Putamen (tissue), 1 donor: Measurements from ENCODE around the gene CEP250.
"Not testable (repeated sequence)": the region's sequence is repeated elsewhere in the genome, so short reads cannot be mapped to it uniquely, and the experiment has no call there.

ENCODE experiments used
- DNase-seq: peaks from one replicate; pipeline ENCODE4 v3.0.0-alpha.2; 2016; ENCODE audit warnings: low spot score

CEP250 gene

GRCh38 chr20:35454881-35455609 is at the start of gene CEP250:
CEP250 (plus strand) TSS chr20:35455598; CDS start chr20:35462368, 6,770 bp downstream.
- DNase-seq: peak; percentile 96

DNA sequence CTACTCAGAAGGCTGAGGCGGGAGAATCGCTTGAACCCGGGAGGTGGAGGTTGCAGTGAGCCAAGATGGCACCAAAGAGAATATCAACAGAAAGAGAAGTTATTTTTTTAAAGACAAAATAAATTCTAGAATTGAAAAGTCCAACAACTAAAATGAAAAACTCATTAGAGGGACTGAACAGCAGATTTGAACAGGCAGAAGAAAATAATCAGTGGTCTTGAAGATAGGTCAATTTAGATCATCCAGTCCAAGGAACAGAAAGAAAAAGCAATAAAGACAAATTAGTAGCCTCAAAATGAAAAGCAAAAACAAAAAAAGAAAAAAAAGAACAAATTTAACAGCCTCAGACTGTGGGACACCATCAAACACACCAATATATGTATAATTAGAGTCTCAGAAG is 49.6 kb upstream of the CEP250 start:
- DNase-seq: no peak

GRCh38 chr20:35408270-35408669 is 47.1 kb upstream of the CEP250 start:
- DNase-seq: no peak

GRCh38 chr20:35409542-35409941 is 45.9 kb upstream of the CEP250 start:
- DNase-seq: no peak

- DNase-seq: no peak
These were observed 44.8 kb upstream of the CEP250 start for GRCh38 chr20:35410613-35411012.

GRCh38 chr20:35421322-35421721 is 34.1 kb upstream of the CEP250 start:
- DNase-seq: no peak

- DNase-seq: no peak
These were observed 23.6 kb upstream of the CEP250 start for GRCh38 chr20:35431621-35432429.

DNA sequence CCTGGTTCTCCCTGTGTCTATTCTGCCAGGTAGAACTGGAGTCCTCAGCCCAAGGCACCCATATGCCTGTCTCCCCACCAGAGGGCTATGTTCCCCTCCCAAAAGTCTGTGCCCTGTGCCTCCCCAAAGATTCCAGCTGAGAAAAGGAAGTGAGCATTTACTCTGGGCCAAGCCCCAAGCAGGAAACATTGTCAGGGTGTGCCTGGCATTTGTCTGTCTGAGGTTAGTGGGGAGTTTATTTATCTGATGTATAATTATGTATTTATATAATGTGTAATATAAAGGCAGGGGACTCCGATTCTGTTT is 23.0 kb upstream of the CEP250 start:
- DNase-seq: no peak

- no peak for DNase-seq
These were observed 22.1 kb upstream of the CEP250 start for GRCh38 chr20:35433337-35433736.

DNA sequence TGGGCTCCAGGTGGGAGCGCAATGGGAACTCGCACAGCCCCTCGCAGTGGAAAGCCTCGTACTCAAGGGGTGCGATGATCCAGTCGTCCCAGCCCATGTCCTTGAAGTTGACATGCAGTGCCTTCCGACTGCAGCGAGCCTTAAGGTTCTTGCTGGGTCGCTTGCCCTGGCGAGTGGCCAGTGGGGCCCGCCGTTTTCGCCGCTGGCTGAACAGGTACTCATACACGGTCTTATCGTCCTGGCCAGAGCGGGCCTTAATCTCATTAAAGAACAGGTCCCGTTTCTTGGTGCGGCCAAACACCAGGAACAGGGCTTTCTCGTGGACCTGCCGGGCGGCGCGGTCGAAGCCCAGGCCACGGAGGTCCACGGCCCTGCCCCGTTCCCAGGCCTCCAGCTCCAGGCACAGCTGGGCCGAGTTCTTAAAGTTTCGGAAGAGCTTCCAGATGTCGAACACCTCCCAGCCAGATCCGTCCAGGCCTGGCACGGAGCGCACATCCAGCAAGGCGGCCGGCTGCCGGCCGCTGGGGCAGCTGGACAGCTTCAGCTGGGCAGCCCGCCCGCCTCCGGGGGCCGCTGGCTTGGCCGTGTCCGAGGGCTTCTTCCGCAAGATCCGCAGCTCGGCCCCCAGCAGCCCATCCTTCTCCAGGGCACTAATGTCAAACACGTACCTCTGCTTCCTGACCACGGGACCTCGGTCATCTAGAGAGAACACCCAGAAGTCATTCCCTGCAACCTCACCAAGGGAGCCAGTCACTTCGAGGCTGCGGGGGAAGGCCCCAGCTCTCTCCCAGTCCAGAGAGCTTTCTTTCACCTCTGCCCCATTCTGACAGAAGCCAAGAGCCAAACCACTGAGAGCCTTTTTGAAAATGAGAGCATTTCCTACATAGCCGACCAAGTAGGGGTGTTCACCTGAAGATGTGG is 21.1 kb upstream of the CEP250 start:
- no peak for DNase-seq

- no peak for DNase-seq
These were observed 19.2 kb upstream of the CEP250 start for GRCh38 chr20:35436177-35436573.

DNA sequence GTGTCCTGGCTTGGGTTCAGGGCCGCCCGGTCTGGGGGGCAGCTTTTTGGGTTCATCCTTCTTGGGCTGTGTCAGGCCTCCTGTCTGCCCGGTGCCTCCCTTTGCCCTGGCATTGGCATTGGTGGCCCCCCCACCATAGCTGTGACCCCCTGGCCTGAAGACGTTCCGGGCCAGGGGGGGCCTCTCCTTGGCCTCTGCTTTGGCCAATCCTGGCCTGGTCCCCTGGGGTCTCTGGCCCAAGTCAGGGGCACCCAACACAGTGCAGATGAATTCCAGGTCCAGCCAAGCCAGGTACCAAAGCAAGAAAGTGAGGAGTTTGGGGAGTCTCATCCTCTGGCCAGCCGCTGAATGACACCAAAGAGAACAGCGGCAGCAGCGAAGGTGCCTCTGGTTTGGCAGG is 17.8 kb upstream of the CEP250 start:
- no peak for DNase-seq

DNA sequence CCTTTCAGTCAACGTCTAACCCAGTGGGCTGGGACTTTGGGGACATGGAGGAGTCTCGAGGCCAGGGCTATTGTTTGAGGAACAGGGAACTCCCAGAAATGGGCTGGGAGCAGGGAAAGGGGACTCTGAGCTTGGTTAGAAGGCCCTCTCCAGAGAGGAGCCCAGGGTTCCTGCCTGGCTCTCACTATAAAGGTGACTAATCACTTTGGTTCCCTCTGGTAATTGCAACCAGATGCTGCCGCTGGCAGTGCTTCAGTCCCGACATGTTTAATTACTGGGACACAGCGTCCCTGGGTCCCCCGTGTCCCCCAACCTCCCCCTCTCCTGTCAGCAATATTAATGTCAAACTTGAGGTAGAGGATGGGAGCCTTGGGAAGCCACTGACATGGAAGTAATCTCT is 12.4 kb upstream of the CEP250 start:
- no peak for DNase-seq

GRCh38 chr20:35444226-35444625 is 11.2 kb upstream of the CEP250 start:
- DNase-seq: no peak

GRCh38 chr20:35446356-35447078 is 8.9 kb upstream of the CEP250 start:
- DNase-seq: no peak

- peak; percentile 50 for DNase-seq
These were observed 8.2 kb upstream of the CEP250 start for GRCh38 chr20:35447082-35447789.

GRCh38 chr20:35448788-35449373 is 6.5 kb upstream of the CEP250 start:
- no peak for DNase-seq

- DNase-seq: not testable (repeated sequence)
These were observed 5.5 kb upstream of the CEP250 start for GRCh38 chr20:35449855-35450254.

DNA sequence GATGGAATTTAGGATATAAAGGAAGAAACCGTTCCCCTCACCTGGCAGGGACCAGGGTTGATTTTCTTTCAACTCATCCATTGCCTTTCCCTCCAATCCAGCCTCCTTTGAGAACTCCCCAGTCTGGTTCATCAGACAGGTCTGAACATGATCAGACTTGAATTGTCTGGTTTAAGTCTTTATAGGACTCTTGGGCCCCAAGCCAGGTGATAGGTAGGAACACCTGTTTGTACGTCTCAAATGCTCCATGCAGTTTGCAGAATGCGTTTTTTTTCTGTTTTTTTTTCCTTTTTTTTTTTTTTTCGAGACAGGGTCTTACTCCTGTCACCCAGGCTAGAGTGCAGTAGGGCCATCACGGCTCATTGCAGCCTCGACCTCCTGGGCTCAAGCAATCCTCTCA is 4.1 kb upstream of the CEP250 start:
- no peak for DNase-seq

- DNase-seq: no peak
These were observed 1.8 kb upstream of the CEP250 start for GRCh38 chr20:35453647-35454046.

DNA sequence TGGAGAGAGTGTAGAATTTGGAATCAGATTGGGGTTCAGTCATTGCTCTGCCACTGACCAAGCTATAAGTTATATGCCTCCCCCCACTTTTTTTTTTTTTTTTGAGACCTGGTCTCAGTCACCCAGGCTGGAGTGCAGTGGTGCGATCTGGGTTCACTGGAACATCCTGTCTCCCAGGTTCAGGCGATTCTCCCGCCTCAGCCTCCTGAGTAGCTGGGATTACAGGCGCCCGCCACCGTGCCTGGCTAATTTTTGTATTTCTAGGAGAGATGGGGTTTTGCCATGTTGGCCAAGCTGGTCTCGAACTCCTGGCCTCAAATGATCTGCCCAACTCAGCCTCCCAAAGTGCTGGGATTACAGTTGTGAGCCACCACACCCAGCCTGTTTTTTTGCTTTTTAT is 1.3 kb downstream of the CEP250 start:
- not testable (repeated sequence) for DNase-seq
